Stomach (tissue), 9 donors: ENCODE measurements around the gene CPNE9. TPM values are rescaled to one million over a fixed set of nuclear protein-coding genes. Genes with fewer than 3 reads are reported as not detected.

ENCODE experiments used
- DNase-seq, 2 donors: peaks; one replicate each; pipeline versions ENCODE4 v3.0.0 to v3.0.0-alpha.2; 2013 to 2019
- H3K27ac ChIP-seq, 5 donors: fragments of 200-600 bp in 4 of 5; sonication (generic) in 4 of 5; one replicate each; pipeline ENCODE4 v1.5.1; 2013 to 2019; ENCODE audit warnings: mild to moderate bottlenecking in 1 of 5, moderate library complexity in 1 of 5
- H3K27me3 ChIP-seq, 3 donors: fragments of 200-600 bp; sonication (generic); one replicate each; pipeline ENCODE4 v1.5.1; 2017 to 2019; ENCODE audit warnings: mixed run types in 1 of 3
- H3K36me3 ChIP-seq, 4 donors: fragments of 200-600 bp; sonication (generic); 1 replicate in 3 of 4; 2 replicates in 1 of 4; pipeline ENCODE4 v1.5.1; 2016 to 2019
- H3K4me1 ChIP-seq, 4 donors: fragments of 200-600 bp; sonication (generic); one replicate each; pipeline ENCODE4 v1.5.1; 2016 to 2019
- H3K4me3 ChIP-seq, 4 donors: fragments of 200-600 bp; sonication (generic) in 3 of 4; one replicate each; pipeline ENCODE4 v1.5.1; 2016 to 2019; ENCODE audit warnings: mild to moderate bottlenecking in 1 of 4
- H3K9me3 ChIP-seq, 4 donors: fragments of 200-600 bp; sonication (generic); one replicate each; pipeline ENCODE4 v1.5.1; 2016 to 2019
- CTCF ChIP-seq, 7 experiments: fragments of 450-650 bp in 4 of 7; fragments of 200-600 bp in 3 of 7; sonication (generic) in 3 of 7; IDR thresholded peaks; one replicate each; pipeline ENCODE4 v1.5.1; 2016 to 2019; ENCODE audit warnings: antibody characterized with exemption in 7 of 7, control low read depth in 2 of 7, mild to moderate bottlenecking in 1 of 7
- EP300 ChIP-seq: sonication (generic); formaldehyde crosslinking; IDR thresholded peaks from one replicate; pipeline ENCODE4 v1.6.1; 2017; ENCODE audit warnings: antibody characterized with exemption
- POLR2A ChIP-seq, 4 donors: fragments of 450-650 bp; IDR thresholded peaks; one replicate each; pipeline ENCODE4 v1.6.1; 2016; ENCODE audit warnings: antibody characterized with exemption in 4 of 4, control low read depth in 2 of 4, mild to moderate bottlenecking in 1 of 4, moderate library complexity in 1 of 4
- POLR2AphosphoS5 ChIP-seq, 3 donors: sonication (generic); formaldehyde crosslinking; IDR thresholded peaks; one replicate each; pipeline ENCODE4 v1.6.1; 2016; ENCODE audit warnings: antibody characterized with exemption in 3 of 3
- WGBS, 5 donors: extraction: QIAGEN DNeasy Blood & Tissue Kit in 3 of 5; methylation state at CpG; one replicate each; pipeline versions ENCODE4 v1.1.5 to v1.1.7; 2013 to 2018; 5-methylcytosine and 5-hydroxymethylcytosine counted together
- intact Hi-C: fragments of 100-400 bp; cut with DNase I; formaldehyde crosslinking; loops from one replicate; pipeline ENCODE4 v1.15.1; 2023; ENCODE audit warnings: low total_unique reads
- polyA plus RNA-seq, 3 donors: library from polyadenylated mRNA; stranded (reverse); fragments of 200-250 nt; gene quantifications; one replicate each; pipeline ENCODE4 v1.2.3, GENCODE V29; 2013
- total RNA-seq, 5 donors: library from RNA; depleted of rRNA; stranded (reverse); fragments of >200 nt; gene quantifications; one replicate each; pipeline versions ENCODE4 v1.1.0 to v1.2.3, GENCODE V29; 2014 to 2016
- donor health status: healthy with polysubstance abuse.
- donor health status: Bipolar disorder and iron deficiency.
- donor health status: healthy.

Gene CPNE9
- total and polyA plus RNA-seq, 8 donors: 0.10 to 0.19 TPM; not detected in 6

DNA sequence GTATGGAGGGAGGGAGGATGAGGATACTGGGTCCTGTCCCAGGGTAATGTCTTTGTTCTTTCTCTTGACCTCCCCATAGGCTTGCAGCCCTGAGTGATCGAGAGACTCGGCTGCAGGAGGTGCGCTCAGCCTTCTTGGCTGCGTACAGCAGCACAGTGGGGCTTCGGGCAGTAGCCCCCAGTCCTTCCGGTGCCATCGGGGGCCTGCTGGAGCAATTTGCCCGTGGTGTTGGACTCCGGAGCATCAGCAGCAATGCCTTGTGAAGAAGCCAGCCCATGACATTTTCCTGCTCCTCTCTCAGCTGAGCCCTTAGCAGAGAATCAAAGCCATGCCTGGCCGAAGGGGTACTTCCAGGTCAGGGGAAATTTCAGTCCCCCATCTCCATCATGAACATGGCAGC, 1.9 kb upstream of the CPNE9 start:
- WGBS, 5 donors: 96 to 99% (median 97%) methylated on average over 8 to 10 of the region's 10 CpGs
- intact Hi-C loops: no loop called here
- Histone ChIP-seq H3K36me3 (peaks cover 15 to 66% (median 64%) of the 10 kb centered on the region in 4 donors), H3K4me1 (peaks cover 16 to 21% (median 17%) of the 10 kb centered on the region in 4 donors), H3K4me3 (no peak overlapping the region), H3K27ac (no peak overlapping the region), H3K27me3 (peaks cover 6 to 31% (median 20%) of the 10 kb centered on the region in 3 donors), H3K9me3 (no peaks in the 10 kb centered on the region)
- TF ChIP-seq POLR2AphosphoS5 (IDR thresholded peaks at IDR 0.05) (no peak), POLR2A (IDR thresholded peaks at IDR 0.05) (no peak), CTCF (IDR thresholded peaks at IDR 0.05) (no peak), EP300 (no peak)
- DNase-seq: no peak

DNA sequence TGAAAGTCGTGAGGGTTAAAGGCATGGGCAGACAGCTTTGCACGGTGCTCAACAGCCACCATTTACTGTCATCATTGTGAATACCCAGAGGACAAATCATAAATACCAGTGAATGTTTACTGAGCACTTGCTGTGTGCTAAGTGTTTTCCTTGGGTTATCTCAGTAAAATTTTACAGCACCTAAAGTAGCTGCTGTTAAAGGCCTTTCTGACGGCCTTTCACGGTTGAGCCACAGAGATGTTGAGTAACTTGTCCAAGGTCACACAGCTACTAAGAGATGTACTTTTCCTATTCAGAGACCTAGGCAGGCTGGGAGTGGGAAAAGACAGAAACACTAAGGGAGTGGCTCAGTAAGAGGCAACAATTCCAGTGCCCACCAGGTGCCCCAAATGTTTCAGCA, 393 bp upstream of the CPNE9 start:
- peaks cover 4 to 50% (median 49%) of the 10 kb centered on the region in 4 donors for H3K36me3 ChIP-seq
- TF ChIP-seq POLR2AphosphoS5 (IDR thresholded peaks at IDR 0.05): no peak
- no peak for TF ChIP-seq EP300
- TF ChIP-seq CTCF (IDR thresholded peaks at IDR 0.05): no peak
- no peak for TF ChIP-seq POLR2A (IDR thresholded peaks at IDR 0.05)
- no peak for DNase-seq
- H3K27ac ChIP-seq: no peak overlapping the region
- 85 to 96% (median 87%) methylated on average over 4 of the region's 4 CpGs for WGBS, 5 donors
- peaks cover 6 to 31% (median 20%) of the 10 kb centered on the region in 3 donors for H3K27me3 ChIP-seq
- intact Hi-C loops: no loop called here
- H3K4me1 ChIP-seq: peaks cover 16 to 21% (median 17%) of the 10 kb centered on the region in 4 donors
- H3K4me3 ChIP-seq: peak overlapping the region in 1 of 4 donors; percentile 47
- no peaks in the 10 kb centered on the region for H3K9me3 ChIP-seq

GRCh38 chr3:9704347-9705322, 1.0 kb downstream of the CPNE9 start:
- DNase-seq: peak; percentile 28 to 76

More at GRCh38 chr3:9704347-9705322, 1.0 kb downstream of the CPNE9 start:
- Histone ChIP-seq H3K27me3 (peaks cover 6 to 31% (median 20%) of the 10 kb centered on the region in 3 donors), H3K4me3 (peak overlapping the region; percentile 33 to 47 (median 40)), H3K9me3 (no peaks in the 10 kb centered on the region), H3K4me1 (peaks cover 16 to 21% (median 17%) of the 10 kb centered on the region in 4 donors), H3K27ac (no peak overlapping the region), H3K36me3 (peaks cover 0 to 36% (median 35%) of the 10 kb centered on the region in 4 donors)
- TF ChIP-seq POLR2A (IDR thresholded peaks at IDR 0.05) (no peak), EP300 (no peak), CTCF (IDR thresholded peaks at IDR 0.05) (no peak), POLR2AphosphoS5 (IDR thresholded peaks at IDR 0.05) (no peak)
- WGBS, 5 donors: 2 to 6% (median 3%) methylated on average over 35 to 62 of the region's 62 CpGs
- intact Hi-C loops: no loop called here
